Skeletal muscle cell (primary cell): ENCODE measurements around the gene HPS6.
"Not testable (repeated sequence)": the region's sequence is repeated elsewhere in the genome, so short reads cannot be mapped to it uniquely, and the experiment has no call there.

Source experiments
- DNase-seq: peaks from one replicate; pipeline ENCODE4 v3.0.0-alpha.2; 2010; ENCODE audit warnings: low read depth
- H3K4me3 ChIP-seq: 2 replicates; pipeline ENCODE4 v1.5.1; 2011; ENCODE audit warnings: low read depth, mild to moderate bottlenecking, control low read depth, low read length, moderate library complexity

Gene HPS6

DNA sequence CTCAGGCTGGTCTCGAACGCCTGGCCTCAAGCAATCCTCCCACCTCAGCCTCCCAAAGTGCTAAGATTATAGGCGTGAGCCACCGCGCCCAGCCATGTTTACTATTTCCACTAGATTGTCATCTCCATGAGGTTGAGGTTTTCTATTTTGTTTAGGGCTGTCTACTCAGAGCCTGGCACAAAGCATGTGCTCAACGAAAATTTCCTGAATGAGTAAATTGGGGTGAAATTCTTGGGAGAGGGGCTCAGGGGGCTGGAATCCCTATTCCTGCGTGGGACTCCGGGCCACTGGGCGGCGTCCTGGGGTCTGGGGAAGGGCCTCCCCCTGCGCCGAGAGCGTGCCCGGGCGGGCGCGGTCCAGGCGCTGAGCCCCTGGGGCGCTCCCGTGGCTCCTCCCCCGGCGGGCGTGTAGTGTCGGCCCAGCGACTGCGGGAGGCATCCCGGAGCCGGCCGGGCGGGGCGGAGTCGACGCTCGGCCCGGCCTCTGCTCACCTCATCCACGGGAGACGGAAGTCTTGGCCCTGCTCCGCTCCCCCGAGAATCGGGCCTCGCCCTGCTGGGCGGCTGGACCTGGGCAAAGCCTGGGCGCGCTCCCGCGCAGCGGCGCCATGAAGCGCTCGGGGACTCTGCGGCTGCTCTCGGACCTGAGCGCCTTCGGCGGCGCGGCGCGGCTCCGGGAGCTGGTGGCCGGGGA is at the start of gene HPS6:
TSS of gene HPS6 (plus strand) at position 482 of the 693 bp plus-strand sequence. CDS start at position 608, 126 bp downstream.
- peak; percentile 55 for DNase-seq

DNA sequence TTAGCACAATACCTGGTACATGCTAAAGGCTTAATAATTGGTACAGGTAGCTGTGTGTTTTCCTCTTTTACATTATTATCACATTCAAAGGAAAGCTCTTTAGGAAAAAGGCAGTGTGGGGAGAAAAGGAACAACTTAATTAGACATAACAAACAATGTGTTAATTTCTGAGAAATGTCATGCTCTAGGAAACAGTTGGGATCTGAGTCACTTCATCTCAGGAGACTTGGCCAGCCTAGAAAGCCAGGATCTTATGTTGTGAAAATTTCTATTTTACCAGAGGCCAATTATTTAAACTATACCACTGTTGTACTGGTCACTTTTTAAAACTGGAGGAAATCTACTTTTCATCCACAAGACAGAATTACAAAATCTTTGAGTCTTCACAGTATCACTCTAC is 48.7 kb upstream of the HPS6 start:
- H3K4me3 ChIP-seq, result no peak overlapping the region
- no peak for DNase-seq

More for the DNA sequence above, at the start of gene HPS6:
- peak within 1 kb of the TSS; percentile 80 for H3K4me3 ChIP-seq

DNA sequence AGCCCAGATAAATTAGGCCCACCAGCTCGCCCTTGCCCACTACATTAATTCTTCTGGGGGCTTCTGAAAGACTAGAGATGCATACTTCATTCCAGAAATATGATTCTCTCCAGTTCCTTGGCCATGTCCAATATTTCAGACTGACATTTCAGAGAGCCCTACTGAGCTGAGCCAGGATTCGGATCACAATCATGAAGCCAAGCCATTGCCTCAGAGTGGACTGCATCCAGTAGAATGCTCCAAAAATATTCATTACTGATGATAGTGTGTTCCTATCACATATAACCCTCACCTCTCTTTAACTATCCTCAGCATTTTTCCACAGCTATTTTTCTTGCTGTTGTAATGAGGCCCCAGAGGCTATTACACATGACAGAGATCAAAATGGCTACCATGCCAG is 47.9 kb upstream of the HPS6 start:
- no peak overlapping the region for H3K4me3 ChIP-seq
- DNase-seq, result no peak

DNA sequence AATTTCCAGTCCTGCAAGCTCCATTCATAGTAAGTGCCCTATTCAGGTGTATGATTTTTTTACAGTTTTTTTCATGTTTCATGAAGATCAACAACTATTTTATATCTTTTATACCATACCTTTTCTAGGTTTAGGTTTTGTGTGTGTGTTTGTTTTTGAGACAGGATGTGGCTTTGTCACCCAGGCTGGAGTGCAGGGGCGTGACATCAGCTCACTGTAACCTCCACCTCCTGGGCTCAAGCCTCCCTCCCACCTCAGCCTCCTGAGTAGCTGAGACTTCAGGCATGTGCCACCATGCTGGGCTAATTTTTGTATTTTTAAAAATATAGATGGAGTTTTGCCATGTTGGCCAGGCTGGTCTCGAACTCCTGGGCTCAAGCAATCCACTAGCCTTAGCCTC is 44.2 kb upstream of the HPS6 start:
- DNase-seq, result no peak
- no peak overlapping the region for H3K4me3 ChIP-seq

DNA sequence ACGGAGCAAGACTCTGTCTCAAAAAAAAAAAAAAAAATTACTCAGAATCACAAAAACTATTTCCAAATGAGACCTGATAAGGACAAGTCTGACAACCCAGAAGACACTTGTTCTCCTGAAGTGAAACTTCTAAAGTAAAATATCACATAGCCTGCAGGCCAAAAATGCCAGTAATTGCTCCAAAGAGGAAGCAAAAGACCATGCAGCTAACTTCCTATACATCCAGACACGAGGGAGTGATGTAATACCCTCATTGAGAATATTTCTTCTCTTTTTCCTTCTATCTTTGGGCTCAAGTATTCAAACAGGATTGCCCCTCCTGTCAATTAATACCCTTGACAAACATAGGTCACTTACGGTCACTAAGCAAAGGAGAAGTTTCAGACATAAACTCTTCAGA is 40.4 kb upstream of the HPS6 start:
- DNase-seq, result no peak

DNA sequence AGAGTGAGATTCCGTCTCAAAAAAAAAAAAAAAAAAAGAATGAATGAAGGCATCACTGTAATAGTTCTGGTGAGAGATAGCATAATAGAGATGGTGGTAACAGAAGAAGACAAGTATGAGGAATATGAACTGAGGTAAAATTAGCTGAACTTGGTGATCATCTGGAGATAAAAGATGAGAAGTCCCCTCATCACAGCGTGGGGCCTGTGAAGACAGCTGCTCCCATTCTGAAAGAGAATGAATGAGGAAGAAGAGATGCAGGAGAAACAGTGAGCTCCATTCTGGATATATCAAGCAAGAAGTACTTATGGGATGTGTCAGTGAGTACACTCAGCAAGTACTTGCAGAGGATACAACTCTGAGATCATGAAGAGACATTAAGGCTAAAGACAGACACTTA is 37.9 kb upstream of the HPS6 start:
- no peak overlapping the region for H3K4me3 ChIP-seq
- DNase-seq, result no peak

More for the DNA sequence above, 40.4 kb upstream of the HPS6 start:
- no peak overlapping the region for H3K4me3 ChIP-seq

DNA sequence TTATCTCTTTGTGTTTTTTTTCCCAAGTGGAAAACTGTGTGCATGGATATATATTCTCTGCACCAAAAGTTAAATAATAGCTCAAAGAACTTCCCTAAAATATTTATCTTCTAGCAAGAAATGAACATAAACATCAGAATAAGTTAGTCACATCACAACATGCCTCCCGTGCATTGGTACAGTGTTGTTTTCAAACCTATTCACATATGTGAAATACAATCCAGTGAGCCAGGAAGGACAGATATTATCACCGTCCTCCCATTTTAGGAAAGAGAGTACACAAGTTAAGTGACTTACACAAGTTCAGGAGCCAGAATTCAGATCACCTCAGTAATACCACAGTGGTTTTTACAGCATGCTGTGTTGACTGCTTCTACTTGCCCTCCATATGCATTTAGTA is 31.4 kb upstream of the HPS6 start:
- no peak overlapping the region for H3K4me3 ChIP-seq
- no peak for DNase-seq

DNA sequence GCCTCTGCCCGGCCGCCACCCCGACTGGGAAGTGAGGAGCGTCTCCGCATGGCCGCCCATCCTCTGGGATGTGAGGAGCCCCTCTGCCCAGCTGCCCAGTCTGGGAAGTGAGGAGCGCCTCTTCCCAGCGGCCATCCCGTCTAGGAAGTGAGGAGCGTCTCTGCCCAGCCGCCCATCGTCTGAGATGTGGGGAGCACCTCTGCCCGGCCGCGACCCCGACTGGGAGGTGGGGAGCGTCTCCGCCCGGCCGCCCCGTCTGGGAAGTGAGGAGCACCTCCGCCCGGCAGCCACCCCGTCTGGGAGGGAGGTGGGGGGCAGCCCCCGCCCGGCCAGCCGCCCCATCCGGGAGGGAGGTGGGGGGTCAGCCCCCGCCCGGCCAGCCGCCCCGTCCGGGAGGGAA is 29.3 kb upstream of the HPS6 start:
- not testable (repeated sequence) for DNase-seq, H3K4me3 ChIP-seq

DNA sequence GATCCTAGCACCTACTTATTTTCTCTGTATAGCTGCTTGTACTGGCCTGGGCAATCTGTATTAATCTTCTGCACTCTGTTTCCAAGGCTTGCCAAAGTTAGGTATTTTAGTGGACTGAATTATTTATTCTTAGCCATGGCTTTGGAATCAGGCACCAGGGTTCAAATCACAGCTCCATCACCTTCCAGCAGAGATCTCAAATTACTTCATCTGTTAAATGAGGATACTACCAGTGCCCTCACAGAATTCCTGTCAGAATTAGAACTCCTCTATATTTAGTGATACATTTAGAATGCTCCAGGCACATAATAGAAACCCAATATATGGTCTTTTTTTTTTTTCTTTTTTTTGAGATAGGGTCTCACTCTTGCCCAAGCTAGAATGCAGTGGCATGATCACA is 26.7 kb upstream of the HPS6 start:
- no peak overlapping the region for H3K4me3 ChIP-seq
- DNase-seq, result no peak

DNA sequence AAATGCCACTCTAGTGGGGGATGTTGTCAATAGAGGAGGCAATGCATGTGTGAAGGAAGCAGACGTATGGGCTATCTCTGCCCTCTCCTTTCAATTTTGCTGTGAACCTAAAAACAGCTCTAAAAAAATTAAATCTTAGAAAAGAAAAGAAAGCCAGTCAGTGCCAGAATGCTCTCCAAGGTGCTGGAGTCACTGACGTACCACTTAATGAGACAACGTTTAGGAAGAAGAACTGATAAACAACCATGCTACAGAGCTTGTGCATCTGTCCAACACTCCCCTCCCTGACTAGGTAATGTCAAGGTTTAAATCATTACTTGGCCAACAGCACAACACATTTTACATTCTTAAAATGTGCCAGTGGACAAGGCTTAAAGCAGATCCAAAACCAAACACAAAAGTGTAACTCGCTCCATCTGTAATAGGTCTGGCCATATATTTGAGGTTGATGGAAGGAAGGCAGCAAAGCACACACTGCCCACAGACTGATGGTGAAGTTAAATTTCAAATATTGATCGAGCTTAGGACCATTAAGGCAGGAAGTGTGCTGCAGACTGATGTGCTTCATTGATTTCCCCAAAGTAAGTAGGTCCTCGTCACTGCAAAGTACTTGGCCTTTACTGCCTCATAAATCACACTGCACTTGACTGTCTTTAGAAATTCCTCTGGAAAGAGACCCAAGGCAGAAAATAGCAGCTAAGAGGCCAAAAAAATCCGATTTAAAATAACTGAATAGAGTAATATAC is 24.7 kb upstream of the HPS6 start:
- no peak overlapping the region for H3K4me3 ChIP-seq
- DNase-seq, result no peak

DNA sequence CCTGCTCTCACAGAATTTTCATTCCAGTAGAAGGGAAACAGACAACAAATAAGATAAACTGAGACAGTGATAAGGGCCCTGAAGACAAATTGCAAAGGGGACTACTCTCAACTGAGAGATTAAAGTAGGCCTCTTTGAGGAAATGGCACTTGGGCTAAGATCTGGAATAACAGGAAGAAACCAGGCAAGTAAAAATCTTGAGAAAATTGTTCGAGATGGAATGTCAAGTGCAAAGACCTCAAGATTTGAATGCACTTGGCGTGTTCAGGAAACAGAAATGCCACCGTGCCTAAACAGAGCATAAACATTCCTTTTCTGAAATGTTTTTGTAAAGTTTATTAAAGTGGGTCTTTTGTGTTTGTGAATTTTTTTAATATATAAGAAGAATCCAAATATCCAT is 19.9 kb upstream of the HPS6 start:
- no peak for DNase-seq

DNA sequence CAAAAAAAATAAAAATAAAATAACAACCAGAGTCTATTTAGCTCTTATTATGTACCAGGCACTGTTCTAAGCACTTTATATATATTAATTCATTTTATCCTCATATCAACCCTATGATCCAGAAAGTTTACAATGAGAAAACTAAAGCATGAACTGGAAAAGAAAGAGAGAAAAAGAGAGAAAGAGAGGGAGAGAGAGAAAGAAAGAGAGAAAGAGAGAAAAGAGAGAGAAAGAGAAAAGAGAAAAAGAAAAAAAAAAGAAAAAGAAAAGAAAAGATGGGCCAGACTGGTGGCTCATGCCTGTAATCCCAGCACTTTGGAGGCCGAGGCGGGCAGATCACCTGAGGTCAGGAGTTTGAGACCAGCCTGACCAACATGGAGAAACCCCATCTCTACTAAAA is 19.1 kb upstream of the HPS6 start:
- DNase-seq, result no peak
- H3K4me3 ChIP-seq, result no peak overlapping the region

More for the DNA sequence above, 19.9 kb upstream of the HPS6 start:
- no peak overlapping the region for H3K4me3 ChIP-seq

DNA sequence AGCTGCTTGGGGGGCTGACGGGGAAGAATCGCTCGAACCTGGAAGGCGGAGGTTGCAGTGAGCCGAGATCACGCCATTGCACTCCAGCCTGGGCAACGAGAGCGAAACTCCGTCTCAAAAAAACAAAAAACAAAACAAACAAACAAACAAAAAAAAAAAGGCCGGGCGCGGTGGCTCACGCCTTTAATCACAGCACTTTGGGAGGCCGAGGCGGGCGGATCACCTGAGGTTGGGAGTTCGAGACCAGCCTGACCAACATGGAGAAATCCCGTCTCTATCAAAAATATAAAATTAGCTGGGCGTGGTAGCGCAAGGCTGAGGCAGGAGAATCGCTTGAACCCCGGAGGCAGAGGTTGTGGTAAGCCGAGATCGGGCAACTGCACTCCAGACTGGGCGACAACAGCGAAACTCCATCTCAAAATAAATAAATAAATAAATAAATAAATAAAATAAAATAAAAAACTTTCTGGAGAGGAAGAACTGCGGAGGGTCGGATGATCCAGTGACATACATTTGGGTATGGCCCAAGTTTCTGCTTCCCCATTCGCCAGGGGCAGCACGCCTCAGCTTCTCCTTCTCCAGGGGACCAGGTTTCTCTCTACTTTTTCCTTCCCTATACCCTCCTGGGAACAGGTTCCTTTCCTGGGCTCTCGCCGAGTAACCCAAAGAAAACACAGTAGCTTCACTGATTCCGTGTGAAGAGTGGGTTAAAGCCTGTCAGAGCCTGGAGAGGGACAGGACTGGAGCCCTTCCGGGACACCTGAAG is 10.1 kb upstream of the HPS6 start:
- peak overlapping the region; percentile 77 for H3K4me3 ChIP-seq

DNA sequence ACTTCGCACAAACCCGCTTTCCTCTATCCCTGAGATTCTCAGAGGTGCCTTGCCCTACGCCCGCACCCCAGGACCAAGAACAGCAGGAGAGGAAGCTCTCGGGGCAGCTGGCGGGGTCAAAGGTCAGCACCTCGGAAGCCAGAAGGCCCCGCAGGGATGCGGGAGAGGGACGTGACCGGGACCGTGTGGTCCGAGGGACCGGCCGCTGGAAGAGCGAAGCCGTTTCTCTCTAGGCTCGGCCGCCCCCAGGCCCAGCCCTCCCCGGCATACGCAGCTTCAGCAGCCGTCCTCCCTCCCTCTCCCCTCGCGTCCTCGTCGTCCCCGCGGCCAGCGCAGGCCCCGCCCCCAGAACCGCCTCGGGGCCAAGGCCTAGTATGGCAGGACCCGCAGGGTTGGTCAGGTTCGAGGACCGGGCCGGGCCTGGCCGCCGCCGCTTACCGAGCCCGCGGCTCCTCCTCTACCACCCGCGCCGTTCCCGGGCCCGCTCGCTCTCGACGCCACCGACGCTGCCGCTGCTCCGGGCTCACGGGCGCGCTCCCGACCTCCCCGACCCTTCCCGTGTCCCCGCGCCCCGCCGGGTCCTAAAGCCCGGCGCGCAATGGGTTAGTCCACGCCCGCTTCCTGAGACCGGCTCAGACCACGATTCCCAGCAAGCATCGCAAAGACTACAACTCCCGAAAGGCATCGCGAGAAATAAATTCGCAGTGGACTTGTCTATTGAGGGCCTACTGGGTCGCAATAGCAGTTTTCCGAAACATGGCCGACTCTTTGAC is 9.3 kb upstream of the HPS6 start, which contains the start of gene ARMH3:
TSS of gene ARMH3 (minus strand) at position 527 of the 773 bp plus-strand sequence. CDS start 16,059 bp downstream, outside the sequence.
- H3K4me3 ChIP-seq, result peak within 1 kb of the TSS; percentile 77
- peak; percentile 89 for DNase-seq

More for the DNA sequence above, 10.1 kb upstream of the HPS6 start:
- not testable (repeated sequence) for DNase-seq

DNA sequence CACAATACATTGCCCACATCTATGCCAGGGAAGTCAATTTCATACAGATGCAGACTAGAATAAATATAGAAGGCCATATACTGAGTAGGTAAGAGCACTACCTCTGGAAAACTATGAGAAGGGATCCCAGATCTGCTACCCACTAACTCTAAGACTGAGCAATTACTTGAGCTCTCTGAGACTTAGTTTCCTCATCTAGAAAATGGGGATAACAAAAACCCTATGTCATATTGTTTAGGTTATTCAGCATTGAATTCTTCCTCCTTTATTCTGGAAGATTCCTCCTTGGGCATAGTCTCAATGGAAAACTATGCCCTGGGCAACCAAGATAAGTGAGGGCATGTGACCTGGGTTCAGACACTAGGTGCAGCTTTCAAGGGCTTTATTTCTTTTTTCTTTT is 5.2 kb upstream of the HPS6 start:
- no peak for DNase-seq
- no peak overlapping the region for H3K4me3 ChIP-seq

DNA sequence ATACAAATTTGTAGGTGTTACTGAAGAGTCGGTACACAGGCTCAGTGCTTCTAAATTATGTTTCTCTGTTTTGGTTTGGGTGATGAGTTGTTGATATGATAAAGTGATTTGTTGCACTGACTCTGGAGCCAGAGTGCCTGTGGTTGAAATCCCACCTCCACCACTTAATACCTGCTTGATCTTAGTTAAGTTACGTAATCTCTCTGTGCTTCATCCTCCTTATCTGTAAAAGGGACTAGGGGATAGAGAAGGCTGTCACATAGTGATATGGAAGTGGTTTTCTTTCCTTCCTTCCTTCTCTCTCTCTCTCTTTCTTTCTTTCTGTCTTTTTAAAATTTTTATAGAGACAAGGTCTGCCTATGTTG is 664 bp upstream of the HPS6 start:
- DNase-seq, result no peak
- H3K4me3 ChIP-seq, result peak overlapping the region; percentile 80

DNA sequence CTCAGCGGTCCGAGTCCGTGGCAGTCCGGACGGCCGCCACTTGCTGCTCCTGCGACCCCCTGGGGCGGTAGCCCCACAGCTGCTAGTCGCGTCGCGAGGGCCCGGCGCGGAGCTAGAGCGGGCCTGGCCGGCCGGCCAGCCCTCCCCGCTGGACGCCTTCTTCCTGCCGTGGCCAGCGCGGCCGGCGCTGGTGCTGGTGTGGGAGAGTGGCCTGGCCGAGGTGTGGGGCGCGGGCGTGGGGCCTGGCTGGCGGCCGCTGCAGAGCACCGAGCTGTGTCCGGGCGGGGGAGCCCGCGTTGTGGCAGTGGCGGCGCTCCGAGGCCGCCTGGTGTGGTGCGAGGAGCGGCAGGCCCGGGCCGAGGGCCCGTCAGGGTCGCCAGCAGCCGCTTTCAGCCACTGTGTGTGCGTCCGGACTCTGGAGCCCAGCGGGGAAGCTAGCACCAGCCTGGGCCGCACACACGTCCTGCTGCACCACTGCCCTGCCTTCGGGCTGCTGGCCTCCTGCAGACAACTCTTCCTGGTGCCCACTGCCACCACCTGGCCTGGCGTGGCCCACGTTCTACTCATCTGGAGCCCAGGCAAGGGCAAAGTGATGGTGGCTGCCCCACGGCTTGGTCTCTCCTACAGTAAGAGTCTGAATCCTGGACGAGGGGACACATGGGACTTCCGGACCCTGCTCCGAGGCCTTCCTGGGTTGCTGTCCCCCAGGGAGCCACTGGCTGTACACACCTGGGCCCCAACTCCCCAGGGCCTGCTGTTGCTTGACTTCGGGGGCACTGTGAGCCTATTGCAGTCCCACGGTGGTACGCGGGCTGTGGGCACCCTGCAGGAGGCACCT is 631 bp downstream of the HPS6 start:
- no peak for DNase-seq
- peak overlapping the region; percentile 80 for H3K4me3 ChIP-seq

DNA sequence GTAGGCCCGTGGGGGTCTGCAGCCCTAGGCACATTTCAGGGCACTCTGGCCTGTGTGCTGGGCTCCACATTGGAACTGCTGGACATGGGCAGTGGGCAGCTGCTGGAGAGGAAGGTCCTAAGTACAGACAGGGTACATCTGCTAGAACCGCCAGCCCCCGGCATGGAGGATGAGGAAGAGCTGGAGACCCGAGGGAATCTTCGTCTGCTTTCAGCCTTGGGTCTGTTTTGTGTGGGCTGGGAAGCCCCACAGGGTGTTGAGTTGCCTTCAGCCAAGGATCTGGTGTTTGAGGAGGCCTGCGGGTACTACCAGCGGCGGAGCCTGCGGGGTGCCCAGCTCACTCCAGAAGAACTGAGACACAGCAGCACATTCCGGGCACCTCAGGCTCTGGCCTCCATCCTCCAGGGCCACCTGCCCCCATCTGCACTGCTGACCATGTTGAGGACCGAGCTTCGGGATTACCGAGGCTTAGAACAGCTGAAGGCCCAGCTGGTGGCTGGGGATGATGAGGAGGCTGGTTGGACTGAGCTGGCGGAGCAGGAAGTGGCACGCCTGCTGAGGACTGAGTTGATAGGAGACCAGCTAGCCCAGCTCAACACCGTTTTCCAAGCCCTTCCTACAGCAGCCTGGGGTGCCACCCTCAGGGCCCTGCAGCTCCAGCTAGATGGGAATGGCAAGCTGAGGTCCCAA is 1.4 kb downstream of the HPS6 start:
- DNase-seq, result no peak

More for the DNA sequence above, 1.4 kb downstream of the HPS6 start:
- peak overlapping the region; percentile 80 for H3K4me3 ChIP-seq
